Mesenchymal stem cell (in vitro differentiated cells and primary cell): ENCODE data around the gene SARDH.

Experiments
- DNase-seq: peaks from one replicate; pipeline ENCODE4 v3.0.0-alpha.2; 2013
- H2AFZ ChIP-seq: one replicate; pipeline ENCODE4 v1.6.1; 2013; ENCODE audit warnings: low read depth, mild to moderate bottlenecking, control low read depth, inconsistent platforms, low read length, moderate library complexity
- H2AK5ac ChIP-seq: 2 replicates; pipeline ENCODE4 v1.6.1; 2013; ENCODE audit warnings: low read length, moderate library complexity, mild to moderate bottlenecking, inconsistent platforms; ENCODE audit not compliant: severe bottlenecking
- H2BK120ac ChIP-seq: one replicate; pipeline ENCODE4 v1.6.1; 2013; ENCODE audit warnings: low read depth, mild to moderate bottlenecking, inconsistent platforms, low read length, moderate library complexity
- H2BK12ac ChIP-seq, 2 experiments: one replicate each; pipeline ENCODE4 v1.6.1; 2013; ENCODE audit warnings: inconsistent platforms in 2 of 2, low read length in 2 of 2, mild to moderate bottlenecking in 2 of 2, moderate library complexity in 2 of 2, control low read depth in 1 of 2
- H2BK15ac ChIP-seq: one replicate; pipeline ENCODE4 v1.6.1; 2013; ENCODE audit warnings: mild to moderate bottlenecking, low read depth, inconsistent platforms; ENCODE audit not compliant: poor library complexity, severe bottlenecking
- H2BK5ac ChIP-seq: 2 replicates; pipeline ENCODE4 v1.6.1; 2013; ENCODE audit warnings: low read depth, mild to moderate bottlenecking, low read length, control low read depth, inconsistent platforms; ENCODE audit not compliant: poor library complexity, severe bottlenecking
- H3K14ac ChIP-seq, 2 experiments: one replicate each; pipeline ENCODE4 v1.6.1; 2013; ENCODE audit warnings: inconsistent platforms in 2 of 2, low read length in 2 of 2, control low read depth in 1 of 2, mild to moderate bottlenecking in 1 of 2, moderate library complexity in 1 of 2
- H3K18ac ChIP-seq, 2 experiments: one replicate each; pipeline ENCODE4 v1.6.1; 2013; ENCODE audit warnings: inconsistent platforms in 2 of 2, low read length in 2 of 2, control low read depth in 1 of 2, low read depth in 1 of 2, mild to moderate bottlenecking in 1 of 2
- H3K23ac ChIP-seq, 2 experiments: one replicate each; pipeline ENCODE4 v1.6.1; 2013; ENCODE audit warnings: inconsistent platforms in 2 of 2, low read length in 2 of 2, mild to moderate bottlenecking in 2 of 2, moderate library complexity in 2 of 2, control low read depth in 1 of 2
- H3K27ac ChIP-seq: 2 replicates; pipeline ENCODE4 v1.5.1; 2013; ENCODE audit warnings: mild to moderate bottlenecking, moderate library complexity, low read length, control low read depth, inconsistent platforms; ENCODE audit not compliant: poor library complexity, severe bottlenecking
- H3K27me3 ChIP-seq, 2 experiments: 2 replicates each; pipeline versions ENCODE4 v1.6.1 to v1.7.0; 2013; ENCODE audit warnings: low read length in 2 of 2, mild to moderate bottlenecking in 2 of 2, moderate library complexity in 2 of 2, control low read depth in 1 of 2, inconsistent platforms in 1 of 2; ENCODE audit not compliant: control insufficient read depth in 1 of 2, insufficient read depth in 1 of 2
- H3K36me3 ChIP-seq, 2 experiments: 2 replicates each; pipeline versions ENCODE4 v1.6.1 to v1.7.0; 2013; ENCODE audit warnings: low read length in 2 of 2, control low read depth in 1 of 2, inconsistent platforms in 1 of 2, low read depth in 1 of 2, mild to moderate bottlenecking in 1 of 2; ENCODE audit not compliant: insufficient read depth in 2 of 2, control insufficient read depth in 1 of 2
- H3K4ac ChIP-seq, 2 experiments: one replicate each; pipeline ENCODE4 v1.6.1; 2013; ENCODE audit warnings: inconsistent platforms in 2 of 2, low read length in 2 of 2, mild to moderate bottlenecking in 2 of 2, moderate library complexity in 2 of 2, control low read depth in 1 of 2, low read depth in 1 of 2
- H3K4me1 ChIP-seq: 2 replicates; pipeline ENCODE4 v1.6.1; 2013; ENCODE audit warnings: low read depth, low read length, control low read depth; ENCODE audit not compliant: control insufficient read depth, insufficient read depth
- H3K4me2 ChIP-seq: 2 replicates; pipeline ENCODE4 v1.6.1; 2013; ENCODE audit warnings: low read length, mild to moderate bottlenecking, inconsistent platforms; ENCODE audit not compliant: poor library complexity, severe bottlenecking
- H3K4me3 ChIP-seq, 2 experiments: 2 replicates each; pipeline versions ENCODE4 v1.5.1 to v1.7.0; 2013; ENCODE audit warnings: low read length in 2 of 2, mild to moderate bottlenecking in 2 of 2, control low read depth in 1 of 2, low read depth in 1 of 2; ENCODE audit not compliant: insufficient read depth in 1 of 2
- H3K79me1 ChIP-seq: replicated peaks from 2 replicates; pipeline ENCODE4 v1.6.1; 2013; ENCODE audit warnings: mild to moderate bottlenecking, control low read depth, low read length, inconsistent platforms; ENCODE audit not compliant: poor library complexity, severe bottlenecking
- H3K9ac ChIP-seq: 2 replicates; pipeline ENCODE4 v1.7.0; 2013; ENCODE audit warnings: mild to moderate bottlenecking, low read length, moderate library complexity
- H3K9me3 ChIP-seq: 2 replicates; pipeline ENCODE4 v1.7.0; 2013; ENCODE audit warnings: mild to moderate bottlenecking, low read length; ENCODE audit not compliant: control insufficient read depth
- H4K8ac ChIP-seq: one replicate; pipeline ENCODE4 v1.6.1; 2013; ENCODE audit warnings: inconsistent platforms, mild to moderate bottlenecking, low read length, moderate library complexity
- H4K91ac ChIP-seq: one replicate; pipeline ENCODE4 v1.6.1; 2013; ENCODE audit warnings: mild to moderate bottlenecking, low read length, inconsistent platforms
- WGBS: methylation state at CpG from one replicate; pipeline ENCODE4 v1.1.7; 2013; ENCODE audit warnings: mixed read lengths; 5-methylcytosine and 5-hydroxymethylcytosine counted together

The SARDH gene

DNA sequence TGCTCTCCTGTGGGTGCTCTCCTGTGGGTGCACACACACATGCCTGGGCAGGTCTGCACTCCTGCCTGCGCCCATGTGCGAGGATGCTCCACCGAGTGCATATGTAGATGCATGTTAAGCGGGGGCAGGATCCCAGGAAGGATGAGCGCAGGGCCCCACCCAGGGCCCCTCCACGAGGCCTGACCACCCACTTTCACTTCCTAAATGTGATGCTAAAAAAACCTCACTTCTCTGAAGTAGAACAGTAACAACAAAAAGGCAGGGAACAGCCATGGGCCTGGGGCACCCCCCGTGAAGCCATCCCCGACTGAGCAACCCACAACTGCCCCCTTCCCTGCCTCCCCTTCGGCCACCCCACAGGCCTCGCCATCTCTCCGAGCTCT lies 48.2 kb upstream of the SARDH start:
- Histone ChIP-seq H2BK120ac (no peak overlapping the region), H2BK5ac (no peak overlapping the region), H2BK15ac (no peak overlapping the region), H3K79me1 (peaks cover 31% of the 10 kb centered on the region), H4K8ac (no peak overlapping the region), H3K4me2 (no peak overlapping the region), H3K4me3 (no peak overlapping the region), H3K4ac (no peak overlapping the region), H3K4me1 (peaks cover 18% of the 10 kb centered on the region), H3K9me3 (no peaks in the 10 kb centered on the region), H2BK12ac (no peak overlapping the region), H3K9ac (no peak overlapping the region), H3K27ac (no peak overlapping the region), H3K18ac (no peak overlapping the region), H2AK5ac (no peak overlapping the region), H3K27me3 (no peaks in the 10 kb centered on the region), H4K91ac (no peak overlapping the region), H2AFZ (no peak overlapping the region), H3K36me3 (peaks cover 42 to 93% of the 10 kb centered on the region in 2 experiments), H3K23ac (no peak overlapping the region), H3K14ac (no peak overlapping the region)
- WGBS, result 99% methylated on average over 9 of the region's 11 CpGs
- DNase-seq, result no peak

GRCh38 chr9:133785753-133786370 lies 47.7 kb upstream of the SARDH start:
- no peak overlapping the region for H3K23ac ChIP-seq
- no peak overlapping the region for H4K91ac ChIP-seq
- no peaks in the 10 kb centered on the region for H3K27me3 ChIP-seq
- no peak overlapping the region for H3K4ac ChIP-seq
- 97% methylated on average over 16 of the region's 16 CpGs for WGBS
- H2BK5ac ChIP-seq, result no peak overlapping the region
- H4K8ac ChIP-seq, result no peak overlapping the region
- no peak overlapping the region for H3K18ac ChIP-seq
- no peak overlapping the region for H2BK15ac ChIP-seq
- DNase-seq, result no peak
- peaks cover 21% of the 10 kb centered on the region for H3K4me1 ChIP-seq
- no peak overlapping the region for H3K4me3 ChIP-seq
- H3K9ac ChIP-seq, result no peak overlapping the region
- no peak overlapping the region for H2AFZ ChIP-seq
- H3K79me1 ChIP-seq, result peaks cover 30% of the 10 kb centered on the region
- no peaks in the 10 kb centered on the region for H3K9me3 ChIP-seq
- no peak overlapping the region for H3K27ac ChIP-seq
- H2AK5ac ChIP-seq, result no peak overlapping the region
- H3K36me3 ChIP-seq, result peaks cover 43 to 93% of the 10 kb centered on the region in 2 experiments
- no peak overlapping the region for H3K4me2 ChIP-seq
- no peak overlapping the region for H2BK12ac ChIP-seq
- no peak overlapping the region for H3K14ac ChIP-seq
- H2BK120ac ChIP-seq, result no peak overlapping the region

DNA sequence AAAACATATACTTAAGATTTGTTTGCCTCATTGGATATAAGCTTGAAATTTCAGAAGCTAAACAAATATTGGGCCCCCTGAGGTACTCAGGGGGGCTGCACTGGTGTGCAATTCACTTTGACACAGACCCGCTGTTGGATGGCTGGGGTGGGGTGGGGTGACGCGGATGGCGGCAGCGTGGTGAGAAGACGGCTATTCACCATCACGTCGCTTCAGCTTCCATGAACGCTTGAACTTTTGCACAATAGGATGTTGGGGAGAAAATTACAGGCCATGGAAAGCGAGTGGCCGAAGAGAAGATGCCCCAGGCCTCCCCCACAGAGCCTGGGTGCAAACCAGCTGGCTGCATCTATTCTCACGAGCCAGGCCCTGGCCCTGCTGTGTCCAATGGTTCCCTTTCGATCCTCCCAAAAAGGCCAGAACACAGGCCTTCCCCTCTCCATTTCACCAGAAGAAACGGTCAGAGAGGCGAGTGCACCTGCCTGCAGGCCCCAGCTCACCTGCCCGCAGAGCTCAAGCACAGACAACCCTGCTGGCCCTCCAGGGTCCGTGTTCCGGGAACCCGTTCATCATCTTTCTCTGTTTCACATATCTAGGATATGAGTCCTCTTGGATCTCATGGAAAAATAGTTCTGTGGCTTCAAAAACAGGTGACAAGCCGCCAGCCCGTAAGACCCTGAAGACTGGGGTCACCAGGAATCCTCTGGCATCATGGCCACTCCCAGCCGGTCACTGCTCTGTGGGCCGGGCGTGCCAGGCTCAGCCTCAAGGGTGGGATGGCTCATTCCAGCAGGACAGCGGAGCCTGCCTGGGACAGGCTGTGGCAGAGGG lies 46.8 kb upstream of the SARDH start:
- Histone ChIP-seq H2BK120ac (no peak overlapping the region), H2BK15ac (no peak overlapping the region), H3K27me3 (no peaks in the 10 kb centered on the region), H4K91ac (no peak overlapping the region), H3K18ac (no peak overlapping the region), H3K9ac (no peak overlapping the region), H2BK12ac (no peak overlapping the region), H4K8ac (no peak overlapping the region), H2BK5ac (no peak overlapping the region), H3K4me3 (no peak overlapping the region), H3K9me3 (no peaks in the 10 kb centered on the region), H3K4ac (no peak overlapping the region), H3K14ac (no peak overlapping the region), H2AFZ (no peak overlapping the region), H3K79me1 (peaks cover 35% of the 10 kb centered on the region), H3K4me1 (peaks cover 23% of the 10 kb centered on the region), H3K36me3 (peaks cover 38 to 93% of the 10 kb centered on the region in 2 experiments), H3K23ac (no peak overlapping the region), H3K27ac (no peak overlapping the region), H3K4me2 (no peak overlapping the region), H2AK5ac (no peak overlapping the region)
- WGBS, result 98% methylated on average over 24 of the region's 25 CpGs
- DNase-seq, result no peak

- Histone ChIP-seq H3K4ac (no peak overlapping the region), H3K9ac (no peak overlapping the region), H3K23ac (no peak overlapping the region), H3K4me2 (no peak overlapping the region), H4K91ac (peak overlapping the region; percentile 25), H2BK12ac (no peak overlapping the region), H2AFZ (no peak overlapping the region), H2BK5ac (no peak overlapping the region), H3K79me1 (peaks cover 40% of the 10 kb centered on the region), H3K4me1 (peaks cover 23% of the 10 kb centered on the region), H3K18ac (no peak overlapping the region), H3K9me3 (no peaks in the 10 kb centered on the region), H3K27me3 (no peaks in the 10 kb centered on the region), H3K14ac (no peak overlapping the region), H2BK15ac (no peak overlapping the region), H3K36me3 (peaks cover 46 to 93% of the 10 kb centered on the region in 2 experiments), H4K8ac (no peak overlapping the region), H3K4me3 (no peak overlapping the region), H3K27ac (no peak overlapping the region), H2AK5ac (no peak overlapping the region), H2BK120ac (no peak overlapping the region)
- 89% methylated on average over 13 of the region's 13 CpGs for WGBS
- no peak for DNase-seq
Measured at GRCh38 chr9:133783331-133783731, 45.2 kb upstream of the SARDH start.
